ENCODE data around the gene IL6. TPM values are rescaled to one million over a fixed set of nuclear protein-coding genes. Genes with fewer than 3 reads are reported as not detected.

Gene IL6
- total and polyA plus RNA-seq, 10 of the 15 experiments (the other 5 are each of a cell fraction or from before 2014, with no cell fraction given), result not detected

- TF ChIP-seq, protein P1, sequence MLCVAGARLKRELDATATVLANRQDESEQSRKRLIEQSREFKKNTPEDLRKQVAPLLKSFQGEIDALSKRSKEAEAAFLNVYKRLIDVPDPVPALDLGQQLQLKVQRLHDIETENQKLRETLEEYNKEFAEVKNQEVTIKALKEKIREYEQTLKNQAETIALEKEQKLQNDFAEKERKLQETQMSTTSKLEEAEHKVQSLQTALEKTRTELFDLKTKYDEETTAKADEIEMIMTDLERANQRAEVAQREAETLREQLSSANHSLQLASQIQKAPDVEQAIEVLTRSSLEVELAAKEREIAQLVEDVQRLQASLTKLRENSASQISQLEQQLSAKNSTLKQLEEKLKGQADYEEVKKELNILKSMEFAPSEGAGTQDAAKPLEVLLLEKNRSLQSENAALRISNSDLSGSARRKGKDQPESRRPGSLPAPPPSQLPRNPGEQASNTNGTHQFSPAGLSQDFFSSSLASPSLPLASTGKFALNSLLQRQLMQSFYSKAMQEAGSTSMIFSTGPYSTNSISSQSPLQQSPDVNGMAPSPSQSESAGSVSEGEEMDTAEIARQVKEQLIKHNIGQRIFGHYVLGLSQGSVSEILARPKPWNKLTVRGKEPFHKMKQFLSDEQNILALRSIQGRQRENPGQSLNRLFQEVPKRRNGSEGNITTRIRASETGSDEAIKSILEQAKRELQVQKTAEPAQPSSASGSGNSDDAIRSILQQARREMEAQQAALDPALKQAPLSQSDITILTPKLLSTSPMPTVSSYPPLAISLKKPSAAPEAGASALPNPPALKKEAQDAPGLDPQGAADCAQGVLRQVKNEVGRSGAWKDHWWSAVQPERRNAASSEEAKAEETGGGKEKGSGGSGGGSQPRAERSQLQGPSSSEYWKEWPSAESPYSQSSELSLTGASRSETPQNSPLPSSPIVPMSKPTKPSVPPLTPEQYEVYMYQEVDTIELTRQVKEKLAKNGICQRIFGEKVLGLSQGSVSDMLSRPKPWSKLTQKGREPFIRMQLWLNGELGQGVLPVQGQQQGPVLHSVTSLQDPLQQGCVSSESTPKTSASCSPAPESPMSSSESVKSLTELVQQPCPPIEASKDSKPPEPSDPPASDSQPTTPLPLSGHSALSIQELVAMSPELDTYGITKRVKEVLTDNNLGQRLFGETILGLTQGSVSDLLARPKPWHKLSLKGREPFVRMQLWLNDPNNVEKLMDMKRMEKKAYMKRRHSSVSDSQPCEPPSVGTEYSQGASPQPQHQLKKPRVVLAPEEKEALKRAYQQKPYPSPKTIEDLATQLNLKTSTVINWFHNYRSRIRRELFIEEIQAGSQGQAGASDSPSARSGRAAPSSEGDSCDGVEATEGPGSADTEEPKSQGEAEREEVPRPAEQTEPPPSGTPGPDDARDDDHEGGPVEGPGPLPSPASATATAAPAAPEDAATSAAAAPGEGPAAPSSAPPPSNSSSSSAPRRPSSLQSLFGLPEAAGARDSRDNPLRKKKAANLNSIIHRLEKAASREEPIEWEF (IDR thresholded peaks at IDR 0.05; ENCODE audit: insufficient replicate concordance, low read depth, low read length), result no peak
- TF ChIP-seq RB1 (IDR thresholded peaks at IDR 0.05; ENCODE audit: borderline replicate concordance) (no peak), IRF4 (IDR thresholded peaks at IDR 0.05; ENCODE audit: low read depth, low read length) (no peak), SREBF1 (IDR thresholded peaks at IDR 0.05; ENCODE audit: low read length) (no peak)
Measured at GRCh38 chr7:22700559-22701002, 26.4 kb upstream of the IL6 start (continued).

DNA sequence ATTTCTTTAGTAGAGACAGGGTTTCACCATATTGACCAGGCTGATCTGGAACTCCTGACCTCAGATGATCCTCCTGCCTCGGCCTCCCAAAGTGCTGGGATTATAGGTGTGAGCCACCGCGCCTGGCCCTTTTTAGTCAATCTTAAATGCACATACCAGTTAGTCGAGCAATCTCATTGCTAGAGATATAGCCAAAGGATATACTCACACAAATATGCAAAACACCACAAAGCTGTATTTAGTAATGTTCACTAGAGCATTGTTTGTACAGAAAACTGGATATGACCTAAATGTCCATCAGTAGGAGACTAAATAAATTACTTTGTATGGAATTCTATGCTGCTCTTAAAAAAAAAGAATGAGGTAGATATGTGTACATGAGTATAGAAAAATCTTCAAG is 24.5 kb upstream of the IL6 start:
- no peak for FAIRE-seq
- CTCF ChIA-PET, result no interaction called here
- TF ChIP-seq, protein P1 (IDR thresholded peaks at IDR 0.05; ENCODE audit: insufficient replicate concordance, low read depth, low read length), result no peak
- no peak for TF ChIP-seq EGR1 (IDR thresholded peaks at IDR 0.05; ENCODE audit: borderline replicate concordance in 1 of 2, low read depth in 2 of 2, low read length in 2 of 2)
- TF ChIP-seq, protein P2, sequence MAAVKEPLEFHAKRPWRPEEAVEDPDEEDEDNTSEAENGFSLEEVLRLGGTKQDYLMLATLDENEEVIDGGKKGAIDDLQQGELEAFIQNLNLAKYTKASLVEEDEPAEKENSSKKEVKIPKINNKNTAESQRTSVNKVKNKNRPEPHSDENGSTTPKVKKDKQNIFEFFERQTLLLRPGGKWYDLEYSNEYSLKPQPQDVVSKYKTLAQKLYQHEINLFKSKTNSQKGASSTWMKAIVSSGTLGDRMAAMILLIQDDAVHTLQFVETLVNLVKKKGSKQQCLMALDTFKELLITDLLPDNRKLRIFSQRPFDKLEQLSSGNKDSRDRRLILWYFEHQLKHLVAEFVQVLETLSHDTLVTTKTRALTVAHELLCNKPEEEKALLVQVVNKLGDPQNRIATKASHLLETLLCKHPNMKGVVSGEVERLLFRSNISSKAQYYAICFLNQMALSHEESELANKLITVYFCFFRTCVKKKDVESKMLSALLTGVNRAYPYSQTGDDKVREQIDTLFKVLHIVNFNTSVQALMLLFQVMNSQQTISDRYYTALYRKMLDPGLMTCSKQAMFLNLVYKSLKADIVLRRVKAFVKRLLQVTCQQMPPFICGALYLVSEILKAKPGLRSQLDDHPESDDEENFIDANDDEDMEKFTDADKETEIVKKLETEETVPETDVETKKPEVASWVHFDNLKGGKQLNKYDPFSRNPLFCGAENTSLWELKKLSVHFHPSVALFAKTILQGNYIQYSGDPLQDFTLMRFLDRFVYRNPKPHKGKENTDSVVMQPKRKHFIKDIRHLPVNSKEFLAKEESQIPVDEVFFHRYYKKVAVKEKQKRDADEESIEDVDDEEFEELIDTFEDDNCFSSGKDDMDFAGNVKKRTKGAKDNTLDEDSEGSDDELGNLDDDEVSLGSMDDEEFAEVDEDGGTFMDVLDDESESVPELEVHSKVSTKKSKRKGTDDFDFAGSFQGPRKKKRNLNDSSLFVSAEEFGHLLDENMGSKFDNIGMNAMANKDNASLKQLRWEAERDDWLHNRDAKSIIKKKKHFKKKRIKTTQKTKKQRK (IDR thresholded peaks at IDR 0.05; ENCODE audit: low read depth, low read length), result no peak

More for the DNA sequence above, 24.5 kb upstream of the IL6 start:
- no peak overlapping the region for H3K4me3 ChIP-seq
- no peaks in the 10 kb centered on the region for H4K20me1 ChIP-seq (ENCODE audit: control insufficient read depth, insufficient read depth)
- H3K27me3 ChIP-seq (replicated peaks in 1 of 2; ENCODE audit: control insufficient read depth in 2 of 2, insufficient read depth in 2 of 2, low read length in 1 of 2), result no peaks in the 10 kb centered on the region
- intact Hi-C loops (cut with micrococcal nuclease; ENCODE audit: unreplicated experiment), result no loop called here
- no peak for DNase-seq (ENCODE audit: low read depth, low spot score)
- H3K4me2 ChIP-seq (ENCODE audit: control insufficient read depth, insufficient read depth), result no peak overlapping the region
- no peak for ATAC-seq
- BruUV-seq (replicated peaks), result no TSS peak
- 67% methylated on average over 4 of the region's 4 CpGs for WGBS (ENCODE audit: insufficient coverage, insufficient replicate concordance, low lambda C conversion rate, missing lambda C conversion rate)
- ChIA-PET SMC1A (ENCODE audit: uncharacterized antibody, unreplicated experiment) (no interaction called here), POLR2A (no interaction called here), RAD21 (ENCODE audit: unreplicated experiment) (no interaction called here)
- H3K36me3 ChIP-seq (ENCODE audit: control insufficient read depth in 2 of 2, insufficient read depth in 2 of 2, low read length in 1 of 2), result no peaks in the 10 kb centered on the region
- no peaks in the 10 kb centered on the region for H3K79me2 ChIP-seq (ENCODE audit: control insufficient read depth, insufficient read depth, low read length)
- peaks cover 12% of the 10 kb centered on the region for H3K4me1 ChIP-seq (ENCODE audit: control insufficient read depth, insufficient read depth, low read length)
- no peak overlapping the region for H3K27ac ChIP-seq (ENCODE audit: control insufficient read depth, insufficient read depth)
- no peak overlapping the region for H2AFZ ChIP-seq (ENCODE audit: control insufficient read depth, low read depth, low read length)
- no peak overlapping the region for H3K9ac ChIP-seq (ENCODE audit: control insufficient read depth, insufficient read depth, low read length)
- in situ Hi-C loops (cut with MboI), result no loop called here
- H3K9me3 ChIP-seq (replicated peaks; ENCODE audit: control insufficient read depth, insufficient read depth, low read length), result no peaks in the 10 kb centered on the region; the same call in 2 of the 3 replicates
